ENCODE results near the gene DENR. TPM values are rescaled to one million over a fixed set of nuclear protein-coding genes. Genes with fewer than 3 reads are reported as not detected.
"Not testable (repeated sequence)": the region's sequence is repeated elsewhere in the genome, so short reads cannot be mapped to it uniquely, and the experiment has no call there.

Gene DENR
- total RNA-seq, 1 donor from 2014 or later, result 62.4 TPM

DNA sequence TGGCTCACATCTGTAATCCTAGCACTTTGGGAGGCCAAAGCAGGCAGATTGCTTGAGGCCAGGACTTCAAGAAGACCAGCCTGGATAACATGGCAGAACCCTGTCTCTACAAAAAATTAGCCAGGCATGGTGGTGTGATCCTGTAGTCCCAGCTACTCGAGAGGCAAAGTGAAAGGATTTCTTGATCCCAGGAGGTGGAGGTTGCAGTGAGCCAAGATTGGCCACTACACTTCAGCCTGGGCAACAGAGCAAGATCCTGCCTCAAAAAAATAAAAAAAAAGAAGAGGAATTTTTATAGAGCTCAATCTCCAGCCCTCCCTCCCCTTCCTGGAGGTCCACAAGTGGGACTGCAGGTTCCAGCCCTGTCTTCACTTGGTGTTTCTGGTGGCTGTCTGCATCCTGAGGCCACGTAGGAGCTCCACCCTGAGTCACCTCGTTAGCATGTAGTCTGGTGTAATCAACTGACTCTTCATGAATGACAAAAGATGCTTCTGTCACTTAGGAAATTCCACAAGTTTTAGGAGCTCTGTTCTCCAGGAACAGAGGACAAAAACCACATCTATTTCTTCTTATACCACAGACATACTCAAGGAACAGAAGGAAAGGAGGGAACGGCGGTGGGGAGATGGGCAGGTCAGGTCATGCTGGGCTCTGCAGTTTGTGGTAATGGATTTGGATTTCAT is 37.9 kb downstream of the DENR start:
- no peak overlapping the region for H3K4me3 ChIP-seq (ENCODE audit: low read depth, low read length)
- TF ChIP-seq, protein P1, sequence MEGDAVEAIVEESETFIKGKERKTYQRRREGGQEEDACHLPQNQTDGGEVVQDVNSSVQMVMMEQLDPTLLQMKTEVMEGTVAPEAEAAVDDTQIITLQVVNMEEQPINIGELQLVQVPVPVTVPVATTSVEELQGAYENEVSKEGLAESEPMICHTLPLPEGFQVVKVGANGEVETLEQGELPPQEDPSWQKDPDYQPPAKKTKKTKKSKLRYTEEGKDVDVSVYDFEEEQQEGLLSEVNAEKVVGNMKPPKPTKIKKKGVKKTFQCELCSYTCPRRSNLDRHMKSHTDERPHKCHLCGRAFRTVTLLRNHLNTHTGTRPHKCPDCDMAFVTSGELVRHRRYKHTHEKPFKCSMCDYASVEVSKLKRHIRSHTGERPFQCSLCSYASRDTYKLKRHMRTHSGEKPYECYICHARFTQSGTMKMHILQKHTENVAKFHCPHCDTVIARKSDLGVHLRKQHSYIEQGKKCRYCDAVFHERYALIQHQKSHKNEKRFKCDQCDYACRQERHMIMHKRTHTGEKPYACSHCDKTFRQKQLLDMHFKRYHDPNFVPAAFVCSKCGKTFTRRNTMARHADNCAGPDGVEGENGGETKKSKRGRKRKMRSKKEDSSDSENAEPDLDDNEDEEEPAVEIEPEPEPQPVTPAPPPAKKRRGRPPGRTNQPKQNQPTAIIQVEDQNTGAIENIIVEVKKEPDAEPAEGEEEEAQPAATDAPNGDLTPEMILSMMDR (IDR thresholded peaks at IDR 0.05; ENCODE audit: insufficient read depth, low read length, poor library complexity, severe bottlenecking), result no peak
- H3K36me3 ChIP-seq (ENCODE audit: control insufficient read depth, insufficient read depth, low read length), result no peaks in the 10 kb centered on the region
- DNase-seq (ENCODE audit: low read depth), result no peak
- no peaks in the 10 kb centered on the region for H3K27me3 ChIP-seq (ENCODE audit: control insufficient read depth, insufficient read depth, low read length)

DNA sequence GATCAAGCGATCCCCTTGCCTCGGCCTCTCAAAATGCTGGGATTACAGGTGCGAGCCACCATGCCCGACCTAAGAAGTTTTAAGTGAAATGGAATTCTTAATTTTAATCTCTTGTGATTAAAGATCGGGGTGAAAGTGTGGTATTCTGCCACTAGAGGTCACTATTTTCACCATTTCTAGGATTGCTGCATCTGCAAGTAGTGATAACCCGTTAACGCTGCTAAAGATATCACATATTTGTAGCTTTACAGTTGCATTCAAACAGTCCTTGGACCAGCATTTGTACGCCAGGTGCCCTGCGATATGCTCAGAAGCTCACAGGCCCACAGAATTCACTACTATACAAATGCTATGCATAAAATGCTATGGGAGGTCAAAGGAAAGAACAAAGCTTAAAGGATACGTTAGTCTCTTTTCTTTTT is 41.1 kb downstream of the DENR start:
- no peak for DNase-seq (ENCODE audit: low read depth)
- TF ChIP-seq, protein P1 (IDR thresholded peaks at IDR 0.05; ENCODE audit: insufficient read depth, low read length, poor library complexity, severe bottlenecking), result peak; percentile 60
- Histone ChIP-seq H3K36me3 (ENCODE audit: control insufficient read depth, insufficient read depth, low read length) (no peaks in the 10 kb centered on the region), H3K4me3 (ENCODE audit: low read depth, low read length) (no peak overlapping the region), H3K27me3 (ENCODE audit: control insufficient read depth, insufficient read depth, low read length) (no peaks in the 10 kb centered on the region)

DNA sequence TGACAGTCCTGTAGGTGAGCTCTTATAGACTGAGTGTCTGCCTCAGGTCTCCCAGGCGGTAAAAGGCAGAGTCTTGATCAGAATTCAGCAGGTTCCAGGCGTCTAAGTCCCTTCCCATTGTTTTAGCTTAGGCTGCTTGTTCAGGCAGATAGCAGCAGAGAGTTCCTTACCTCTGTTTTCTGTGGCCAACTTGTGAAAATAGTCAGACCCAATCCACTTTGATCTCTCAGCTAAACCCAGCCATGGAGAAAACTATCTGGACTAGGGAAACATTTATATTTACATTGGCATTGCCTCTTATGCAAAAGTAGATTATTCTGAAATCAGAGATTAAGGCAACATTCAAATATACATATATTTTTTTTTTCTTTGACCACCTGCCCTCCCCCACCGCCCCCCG is 43.2 kb downstream of the DENR start:
- H3K36me3 ChIP-seq (ENCODE audit: control insufficient read depth, insufficient read depth, low read length), result no peaks in the 10 kb centered on the region
- no peak for DNase-seq (ENCODE audit: low read depth)

DNA sequence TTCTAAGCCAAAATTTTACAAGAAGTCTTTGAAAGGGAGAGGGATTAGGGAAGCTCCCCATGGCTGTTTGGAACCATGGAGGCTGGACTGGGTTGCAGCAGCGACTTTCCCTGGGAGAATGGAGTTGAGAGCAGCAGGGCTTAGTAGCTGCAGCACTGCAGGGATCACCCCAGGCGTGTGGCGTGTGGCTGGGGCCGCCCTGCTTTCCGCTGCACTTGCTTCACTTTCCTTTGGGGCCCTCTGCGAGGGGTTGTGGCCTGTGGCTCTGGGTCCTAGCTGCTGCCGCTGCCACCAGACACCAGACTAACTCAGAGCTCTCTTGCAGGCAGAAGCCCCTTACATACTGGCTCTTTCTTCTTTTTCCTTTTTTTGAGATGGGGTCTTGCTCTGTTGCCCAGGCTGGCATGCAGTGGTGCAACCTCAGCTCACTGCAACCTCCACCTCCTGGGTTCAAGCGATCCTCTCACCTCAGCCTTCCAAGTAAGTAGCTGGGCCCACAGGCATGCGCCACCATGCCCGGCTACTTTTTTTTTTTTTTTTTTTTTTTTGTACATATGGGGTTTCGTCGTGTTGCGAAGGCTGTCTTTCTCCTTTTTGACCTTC is 47.1 kb downstream of the DENR start:
- DNase-seq (ENCODE audit: low read depth), result no peak
- Histone ChIP-seq H3K36me3 (ENCODE audit: control insufficient read depth, insufficient read depth, low read length) (no peaks in the 10 kb centered on the region), H3K4me3 (ENCODE audit: low read depth, low read length) (no peak overlapping the region), H3K27me3 (ENCODE audit: control insufficient read depth, insufficient read depth, low read length) (no peaks in the 10 kb centered on the region)
- TF ChIP-seq, protein P1 (IDR thresholded peaks at IDR 0.05; ENCODE audit: insufficient read depth, low read length, poor library complexity, severe bottlenecking), result no peak

More for the DNA sequence above, 43.2 kb downstream of the DENR start:
- Histone ChIP-seq H3K27me3 (ENCODE audit: control insufficient read depth, insufficient read depth, low read length) (no peaks in the 10 kb centered on the region), H3K4me3 (ENCODE audit: low read depth, low read length) (no peak overlapping the region)
- TF ChIP-seq, protein P1 (IDR thresholded peaks at IDR 0.05; ENCODE audit: insufficient read depth, low read length, poor library complexity, severe bottlenecking), result no peak

DNA sequence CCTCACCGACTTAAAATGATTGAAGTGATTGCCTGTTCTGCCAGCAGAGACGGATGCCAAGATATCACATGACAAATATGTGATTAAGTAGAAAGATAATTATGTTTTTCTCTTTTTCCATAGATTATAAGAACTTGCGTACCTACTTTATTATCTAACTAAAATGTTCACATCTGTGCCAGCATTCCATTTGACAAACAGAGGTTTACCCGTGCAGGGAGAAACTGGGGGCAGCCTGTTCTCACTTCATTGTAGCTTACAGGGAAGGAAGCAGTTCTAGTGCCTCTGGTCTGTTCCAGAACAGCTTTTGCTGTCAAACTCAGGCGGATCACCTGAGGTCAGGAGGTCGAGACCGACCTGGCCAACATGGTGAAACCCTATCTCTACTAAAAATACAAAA is 51.3 kb downstream of the DENR start:
- TF ChIP-seq, protein P1 (IDR thresholded peaks at IDR 0.05; ENCODE audit: insufficient read depth, low read length, poor library complexity, severe bottlenecking), result no peak
- Histone ChIP-seq H3K27me3 (ENCODE audit: control insufficient read depth, insufficient read depth, low read length) (no peaks in the 10 kb centered on the region), H3K4me3 (ENCODE audit: low read depth, low read length) (no peak overlapping the region), H3K36me3 (ENCODE audit: control insufficient read depth, insufficient read depth, low read length) (no peaks in the 10 kb centered on the region)
- no peak for DNase-seq (ENCODE audit: low read depth)

DNA sequence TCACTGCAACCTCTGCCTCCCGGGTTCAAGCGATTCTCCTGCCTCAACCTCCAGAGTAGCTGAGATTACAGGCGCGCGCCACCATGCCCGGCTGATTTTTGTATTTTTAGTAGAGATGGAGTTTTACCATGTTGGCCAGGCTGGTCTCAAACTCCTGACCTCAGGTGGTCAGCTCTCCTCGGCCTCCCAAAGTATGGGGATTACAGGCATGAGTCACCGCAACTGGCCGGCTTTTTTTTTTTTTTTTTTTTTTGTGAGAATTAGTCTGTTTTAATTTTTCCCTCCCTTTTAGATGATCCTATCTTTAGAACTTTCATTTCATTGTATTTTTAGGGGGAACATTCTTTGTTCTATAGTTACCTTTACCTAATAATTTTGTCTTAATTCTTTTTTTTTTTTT is 52.3 kb downstream of the DENR start:
- H3K36me3 ChIP-seq (ENCODE audit: control insufficient read depth, insufficient read depth, low read length); H3K4me3 ChIP-seq (ENCODE audit: low read depth, low read length); DNase-seq (ENCODE audit: low read depth); H3K27me3 ChIP-seq (ENCODE audit: control insufficient read depth, insufficient read depth, low read length): not testable (repeated sequence)
